ENCODE data around the gene ZC3H15.
"Not testable (repeated sequence)": the region's sequence is repeated elsewhere in the genome, so short reads cannot be mapped to it uniquely, and the experiment has no call there.

The ZC3H15 gene
- long read RNA-seq, transcript ZC3H15-201 (10 exons, 2,138 nt): major isoform, 76 of 119 reads
- long read RNA-seq, partial matches to known transcripts: 33 of 119 reads
- long read RNA-seq, other reads (novel, unspliced or antisense): 10 of 119 reads

DNA sequence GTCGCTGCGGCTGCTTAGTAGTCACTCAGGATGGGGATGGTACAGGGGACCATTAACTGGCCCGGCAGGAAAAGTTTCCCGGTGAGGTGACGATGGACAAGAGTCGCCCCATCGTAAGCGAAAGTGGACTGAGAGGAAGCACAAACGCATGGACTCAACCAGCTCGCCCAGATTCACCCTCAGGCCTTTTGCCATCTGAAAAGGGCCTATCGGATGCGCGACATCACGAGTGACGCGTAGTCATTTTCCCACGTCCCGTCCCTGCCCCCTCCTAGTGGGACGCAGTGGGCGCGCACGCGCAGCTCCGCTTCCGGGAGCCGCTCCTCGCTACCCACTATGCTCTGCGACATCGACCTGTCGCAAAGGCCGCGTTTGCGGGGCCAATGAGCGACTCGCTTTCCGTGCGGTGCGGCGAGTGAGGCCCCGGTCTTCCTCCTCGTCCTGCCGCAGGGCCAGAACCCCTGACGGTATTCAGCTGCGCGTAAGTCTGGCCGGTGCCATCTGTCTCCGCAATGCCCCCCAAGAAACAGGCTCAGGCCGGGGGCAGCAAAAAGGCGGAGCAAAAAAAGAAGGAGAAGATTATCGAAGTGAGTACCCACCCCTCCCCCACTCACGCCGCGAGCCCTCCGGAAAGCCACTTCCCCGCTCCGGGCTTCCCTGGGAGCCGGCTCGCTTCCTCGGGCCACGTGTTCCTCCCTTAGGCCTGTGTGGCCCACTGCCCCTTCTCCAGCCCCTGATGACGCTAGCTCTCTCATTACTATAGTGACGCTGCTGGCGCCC is at the start of gene ZC3H15:
TSS of gene ZC3H15 (plus strand) at position 390 of the 780 bp plus-strand sequence. CDS start at position 513, 123 bp downstream.
- Histone ChIP-seq H3K27ac (replicated peaks) (peak within 1 kb of the TSS; percentile 92), H3K27me3 (ENCODE audit: insufficient read depth, poor library complexity, severe bottlenecking) (no peaks in the 10 kb centered on the region), H3K4me3 (replicated peaks; ENCODE audit: insufficient read depth, low read length) (peak within 1 kb of the TSS; percentile 76)
- TF ChIP-seq, protein P1, sequence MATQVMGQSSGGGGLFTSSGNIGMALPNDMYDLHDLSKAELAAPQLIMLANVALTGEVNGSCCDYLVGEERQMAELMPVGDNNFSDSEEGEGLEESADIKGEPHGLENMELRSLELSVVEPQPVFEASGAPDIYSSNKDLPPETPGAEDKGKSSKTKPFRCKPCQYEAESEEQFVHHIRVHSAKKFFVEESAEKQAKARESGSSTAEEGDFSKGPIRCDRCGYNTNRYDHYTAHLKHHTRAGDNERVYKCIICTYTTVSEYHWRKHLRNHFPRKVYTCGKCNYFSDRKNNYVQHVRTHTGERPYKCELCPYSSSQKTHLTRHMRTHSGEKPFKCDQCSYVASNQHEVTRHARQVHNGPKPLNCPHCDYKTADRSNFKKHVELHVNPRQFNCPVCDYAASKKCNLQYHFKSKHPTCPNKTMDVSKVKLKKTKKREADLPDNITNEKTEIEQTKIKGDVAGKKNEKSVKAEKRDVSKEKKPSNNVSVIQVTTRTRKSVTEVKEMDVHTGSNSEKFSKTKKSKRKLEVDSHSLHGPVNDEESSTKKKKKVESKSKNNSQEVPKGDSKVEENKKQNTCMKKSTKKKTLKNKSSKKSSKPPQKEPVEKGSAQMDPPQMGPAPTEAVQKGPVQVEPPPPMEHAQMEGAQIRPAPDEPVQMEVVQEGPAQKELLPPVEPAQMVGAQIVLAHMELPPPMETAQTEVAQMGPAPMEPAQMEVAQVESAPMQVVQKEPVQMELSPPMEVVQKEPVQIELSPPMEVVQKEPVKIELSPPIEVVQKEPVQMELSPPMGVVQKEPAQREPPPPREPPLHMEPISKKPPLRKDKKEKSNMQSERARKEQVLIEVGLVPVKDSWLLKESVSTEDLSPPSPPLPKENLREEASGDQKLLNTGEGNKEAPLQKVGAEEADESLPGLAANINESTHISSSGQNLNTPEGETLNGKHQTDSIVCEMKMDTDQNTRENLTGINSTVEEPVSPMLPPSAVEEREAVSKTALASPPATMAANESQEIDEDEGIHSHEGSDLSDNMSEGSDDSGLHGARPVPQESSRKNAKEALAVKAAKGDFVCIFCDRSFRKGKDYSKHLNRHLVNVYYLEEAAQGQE (IDR thresholded peaks at IDR 0.05; ENCODE audit: insufficient replicate concordance, low read depth): peak; percentile 57
- TF ChIP-seq POLR2AphosphoS5 (IDR thresholded peaks at IDR 0.05; ENCODE audit: low read depth): peak; percentile 83; the same call in 1 of the 2 replicates
- TF ChIP-seq, protein P2, sequence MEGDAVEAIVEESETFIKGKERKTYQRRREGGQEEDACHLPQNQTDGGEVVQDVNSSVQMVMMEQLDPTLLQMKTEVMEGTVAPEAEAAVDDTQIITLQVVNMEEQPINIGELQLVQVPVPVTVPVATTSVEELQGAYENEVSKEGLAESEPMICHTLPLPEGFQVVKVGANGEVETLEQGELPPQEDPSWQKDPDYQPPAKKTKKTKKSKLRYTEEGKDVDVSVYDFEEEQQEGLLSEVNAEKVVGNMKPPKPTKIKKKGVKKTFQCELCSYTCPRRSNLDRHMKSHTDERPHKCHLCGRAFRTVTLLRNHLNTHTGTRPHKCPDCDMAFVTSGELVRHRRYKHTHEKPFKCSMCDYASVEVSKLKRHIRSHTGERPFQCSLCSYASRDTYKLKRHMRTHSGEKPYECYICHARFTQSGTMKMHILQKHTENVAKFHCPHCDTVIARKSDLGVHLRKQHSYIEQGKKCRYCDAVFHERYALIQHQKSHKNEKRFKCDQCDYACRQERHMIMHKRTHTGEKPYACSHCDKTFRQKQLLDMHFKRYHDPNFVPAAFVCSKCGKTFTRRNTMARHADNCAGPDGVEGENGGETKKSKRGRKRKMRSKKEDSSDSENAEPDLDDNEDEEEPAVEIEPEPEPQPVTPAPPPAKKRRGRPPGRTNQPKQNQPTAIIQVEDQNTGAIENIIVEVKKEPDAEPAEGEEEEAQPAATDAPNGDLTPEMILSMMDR (IDR thresholded peaks at IDR 0.05; ENCODE audit: insufficient read depth, low read length): no peak
- no peak for TF ChIP-seq GABPA (IDR thresholded peaks at IDR 0.05; ENCODE audit: low read depth)
- TF ChIP-seq SPI1 (IDR thresholded peaks at IDR 0.05; ENCODE audit: borderline replicate concordance, low read depth): peak; percentile 49; the same call in 1 of the 2 replicates
- peak; percentile 96 to 97 for DNase-seq (ENCODE audit: low read depth in 1 of 2, low spot score in 1 of 2)

DNA sequence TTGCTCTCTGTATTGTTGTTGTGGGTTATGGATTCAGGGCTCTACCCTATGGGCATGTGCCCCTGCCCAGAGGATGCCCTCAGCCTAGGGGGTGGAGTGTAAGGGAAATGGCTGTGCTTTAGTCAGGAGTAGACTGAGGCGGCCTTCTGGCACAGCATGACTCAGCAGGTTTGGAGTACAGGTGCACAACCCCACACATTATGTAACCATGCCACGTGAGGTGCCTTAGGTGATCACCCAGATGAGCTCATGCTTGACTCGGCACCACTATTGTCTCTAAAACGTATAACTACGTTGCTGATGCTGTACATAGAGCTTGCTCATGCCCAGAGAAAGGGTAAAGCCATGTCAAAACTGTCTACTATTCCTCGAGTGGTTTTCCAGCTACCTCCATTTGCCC is 48.3 kb upstream of the ZC3H15 start:
- DNase-seq (ENCODE audit: low read depth in 1 of 2, low spot score in 1 of 2): no peak
- TF ChIP-seq, protein P2 (IDR thresholded peaks at IDR 0.05; ENCODE audit: insufficient read depth, low read length): no peak
- TF ChIP-seq SPI1 (IDR thresholded peaks at IDR 0.05; ENCODE audit: borderline replicate concordance, low read depth) (no peak), POLR2AphosphoS5 (IDR thresholded peaks at IDR 0.05; ENCODE audit: low read depth) (no peak), GABPA (IDR thresholded peaks at IDR 0.05; ENCODE audit: low read depth) (no peak)
- TF ChIP-seq, protein P1 (IDR thresholded peaks at IDR 0.05; ENCODE audit: insufficient replicate concordance, low read depth): no peak
- H3K27ac ChIP-seq (replicated peaks): no peak overlapping the region
- H3K4me3 ChIP-seq (replicated peaks; ENCODE audit: insufficient read depth, low read length): no peak overlapping the region
- H3K27me3 ChIP-seq (ENCODE audit: insufficient read depth, poor library complexity, severe bottlenecking): no peaks in the 10 kb centered on the region

DNA sequence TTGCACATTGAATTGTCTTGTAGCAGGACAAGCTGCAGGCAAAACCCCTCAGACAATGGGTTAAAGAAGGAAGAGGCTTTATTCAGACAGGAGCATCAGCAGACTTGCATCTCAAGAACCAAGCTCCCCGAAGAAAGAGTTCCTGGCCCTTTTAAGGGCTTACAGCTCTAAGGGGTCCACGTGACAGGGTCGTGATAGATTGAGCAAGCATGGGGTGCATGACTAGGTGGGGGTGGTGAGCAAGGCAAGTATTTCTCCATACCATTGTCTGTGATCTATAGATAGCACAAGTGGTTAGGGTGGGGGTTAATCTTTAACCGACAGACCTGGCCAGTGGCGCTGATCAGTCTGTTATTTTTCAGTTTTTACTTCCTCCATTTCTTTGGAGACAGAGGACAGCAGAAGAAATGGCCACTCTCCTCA is 46.4 kb upstream of the ZC3H15 start:
- H3K27ac ChIP-seq (replicated peaks); H3K4me3 ChIP-seq (replicated peaks; ENCODE audit: insufficient read depth, low read length); H3K27me3 ChIP-seq (ENCODE audit: insufficient read depth, poor library complexity, severe bottlenecking): not testable (repeated sequence)
- DNase-seq (ENCODE audit: low read depth in 1 of 2, low spot score in 1 of 2): peak; percentile 14 to 26

DNA sequence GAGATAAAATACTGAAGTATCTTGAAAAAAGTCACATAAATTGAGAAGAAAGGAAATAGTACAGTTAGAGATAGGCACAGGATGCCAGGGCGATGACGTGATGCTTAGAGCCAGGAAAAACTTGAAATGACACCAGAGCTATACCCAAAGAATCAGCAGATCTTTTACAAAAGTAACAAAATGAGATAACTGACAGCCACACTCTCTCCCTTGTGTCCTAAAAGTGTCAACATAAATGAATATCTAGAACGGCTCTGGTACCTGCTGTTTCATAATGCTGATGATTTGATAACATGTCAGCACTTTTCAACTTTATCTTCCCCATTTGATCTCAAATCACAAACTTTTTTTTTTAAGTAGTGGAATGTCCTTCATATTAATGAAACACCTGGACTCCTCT is 45.6 kb upstream of the ZC3H15 start:
- no peak for DNase-seq (ENCODE audit: low read depth in 1 of 2, low spot score in 1 of 2)
- Histone ChIP-seq H3K4me3 (replicated peaks; ENCODE audit: insufficient read depth, low read length) (no peak overlapping the region), H3K27ac (replicated peaks) (no peak overlapping the region), H3K27me3 (ENCODE audit: insufficient read depth, poor library complexity, severe bottlenecking) (no peaks in the 10 kb centered on the region)
- TF ChIP-seq, protein P1 (IDR thresholded peaks at IDR 0.05; ENCODE audit: insufficient replicate concordance, low read depth): no peak
- TF ChIP-seq SPI1 (IDR thresholded peaks at IDR 0.05; ENCODE audit: borderline replicate concordance, low read depth): no peak
- TF ChIP-seq, protein P2 (IDR thresholded peaks at IDR 0.05; ENCODE audit: insufficient read depth, low read length): no peak
- no peak for TF ChIP-seq GABPA (IDR thresholded peaks at IDR 0.05; ENCODE audit: low read depth)
- TF ChIP-seq POLR2AphosphoS5 (IDR thresholded peaks at IDR 0.05; ENCODE audit: low read depth): no peak

Data from HL-60 (cell line).